NCI-H2196 treated with DMSO at 0.1 percent for 48 hours (cell line): ENCODE results near the gene ABCF1.
A peak's percentile ranks its signal among the peaks of the same experiment; 100 is the strongest.

Experiments
- DNase-seq: peaks from one replicate; lab custom pipeline; 2025; ENCODE audit not compliant: unreplicated experiment; lab: John Stamatoyannopoulos, UW

ABCF1 gene

DNA sequence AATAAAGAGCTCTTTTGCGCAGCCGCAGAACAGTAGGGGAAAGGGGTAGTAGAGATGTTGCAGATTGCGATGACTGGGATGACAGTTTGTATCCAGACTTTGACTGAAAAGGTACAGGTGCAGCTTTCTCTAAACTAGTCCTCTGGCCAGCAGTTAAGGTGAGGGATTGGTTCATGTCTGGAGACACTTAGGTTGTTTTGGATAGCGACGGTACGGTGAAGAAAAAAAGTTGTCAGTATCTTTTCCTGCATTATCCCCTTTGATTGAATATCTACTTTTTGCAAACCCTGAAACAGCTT is 13.6 kb upstream of the ABCF1 start:
- DNase-seq, result no peak

DNA sequence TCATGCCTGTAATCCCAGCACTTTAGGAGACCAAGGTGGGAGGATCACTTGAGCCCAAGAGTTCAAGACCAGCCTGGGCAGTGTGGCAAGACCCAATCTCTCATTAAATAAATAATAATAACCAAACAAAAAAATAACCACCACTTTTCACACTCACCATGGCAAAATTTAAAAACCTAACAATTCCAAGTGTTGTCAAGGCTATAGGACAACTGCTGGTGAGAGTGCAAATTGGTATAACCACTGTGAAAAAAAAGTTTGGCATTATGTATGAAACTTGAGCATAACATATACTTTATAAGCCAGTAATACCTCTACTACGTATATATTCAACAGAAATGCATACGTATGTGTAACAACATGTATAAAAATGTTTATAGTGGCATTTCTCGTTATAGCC is 10.3 kb upstream of the ABCF1 start:
- DNase-seq, result no peak

DNA sequence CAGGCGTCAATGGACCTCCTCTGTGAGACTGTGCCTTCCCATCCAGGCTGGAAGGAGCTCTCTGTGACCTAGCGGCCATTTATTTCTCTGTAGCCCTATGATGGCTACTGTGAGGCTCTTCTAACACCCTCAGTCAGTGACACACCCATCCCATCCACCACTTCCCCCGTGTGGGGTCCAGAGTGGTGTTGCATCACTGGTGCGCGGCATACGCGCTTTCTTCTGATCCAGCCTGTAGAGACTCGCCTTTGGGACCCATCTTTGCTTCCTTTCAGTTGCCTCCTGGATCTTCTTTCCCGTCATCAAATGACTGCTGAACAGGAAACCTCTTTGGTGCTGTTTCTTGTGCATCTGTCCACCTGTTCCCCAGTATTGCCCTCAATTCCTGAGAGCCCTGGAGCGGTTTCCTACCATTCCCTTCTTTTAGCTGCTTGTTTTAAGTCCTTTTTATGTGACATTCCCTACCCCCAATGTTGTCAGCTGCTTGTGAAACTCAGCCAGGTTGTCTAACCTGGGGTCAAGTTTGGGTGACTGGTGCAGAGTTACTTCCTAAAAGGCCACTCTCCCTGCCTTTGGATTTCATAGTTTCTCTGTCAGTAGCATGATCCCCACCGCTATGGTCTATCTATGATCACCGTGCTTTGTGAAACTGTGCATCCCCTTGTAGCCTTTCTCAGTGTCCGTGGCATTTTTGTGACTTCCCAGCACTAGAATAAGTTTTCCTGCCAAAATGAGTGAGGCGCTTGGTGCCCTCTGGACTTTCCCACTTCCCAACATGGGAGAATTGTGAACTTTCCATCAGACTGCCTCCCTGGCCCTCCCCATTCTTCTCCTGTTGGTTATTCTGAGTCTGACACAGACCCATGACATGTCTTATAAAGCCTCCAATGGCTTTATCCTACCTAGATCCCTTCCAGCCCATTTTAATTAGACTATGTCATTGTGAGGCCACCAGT is 8.5 kb upstream of the ABCF1 start:
- DNase-seq, result no peak

DNA sequence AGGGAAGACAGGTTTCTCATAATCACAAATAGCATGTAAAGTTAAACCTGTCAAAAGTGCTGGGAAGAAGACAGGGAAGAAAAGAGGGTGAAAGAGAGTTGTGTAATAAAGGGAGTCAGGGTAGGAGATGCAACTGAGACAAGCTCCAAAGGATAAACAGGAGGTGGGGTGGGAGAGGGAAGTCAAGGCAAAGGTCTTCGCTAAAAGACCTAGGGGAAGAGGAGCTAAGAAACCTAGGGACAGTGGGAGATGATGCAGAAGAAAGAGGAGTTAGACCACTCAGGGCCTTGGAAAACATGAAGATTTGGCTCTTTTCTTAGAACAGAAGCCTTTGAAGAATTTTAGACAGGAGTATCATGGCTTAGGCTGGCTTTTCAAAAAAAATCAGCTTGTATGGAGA is 7.1 kb upstream of the ABCF1 start:
- no peak for DNase-seq

DNA sequence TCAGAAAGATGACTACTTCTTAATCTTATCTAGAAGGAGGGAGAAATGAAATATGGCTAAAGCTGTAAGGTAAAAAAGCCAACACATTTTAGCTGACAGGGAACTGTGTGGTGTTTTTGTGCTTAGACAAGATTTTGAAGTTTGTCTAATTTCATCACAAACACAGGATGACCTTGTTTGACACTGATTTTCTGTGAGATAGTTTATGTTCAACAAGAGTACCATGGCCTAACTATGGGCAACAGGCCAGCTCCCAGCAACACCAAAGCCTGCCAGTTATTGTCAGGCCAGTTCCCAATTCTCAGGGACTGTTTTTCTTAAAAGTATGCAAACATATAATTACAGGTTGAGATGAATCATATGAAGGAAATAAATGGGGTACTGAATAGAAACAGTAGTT is 5.5 kb upstream of the ABCF1 start:
- DNase-seq, result no peak

DNA sequence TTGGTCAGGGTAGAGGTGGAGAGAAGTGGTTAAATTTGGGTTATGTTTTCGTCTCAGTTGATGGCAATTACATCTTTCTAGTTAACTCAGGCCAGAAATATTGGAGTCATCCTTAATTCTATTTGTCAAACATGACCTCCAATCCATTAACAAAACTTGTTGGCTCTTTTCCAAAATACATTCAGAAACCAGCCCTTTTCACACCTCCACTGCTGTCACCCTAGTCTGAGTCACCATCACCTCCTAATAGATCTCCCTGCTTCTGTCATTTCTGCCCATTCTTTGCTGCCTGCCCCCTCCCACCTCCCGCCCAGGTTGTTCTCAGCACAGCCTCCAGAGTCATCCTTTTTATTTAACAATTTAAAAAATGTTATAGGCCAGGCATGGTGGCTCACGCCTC is 3.0 kb upstream of the ABCF1 start:
- no peak for DNase-seq

DNA sequence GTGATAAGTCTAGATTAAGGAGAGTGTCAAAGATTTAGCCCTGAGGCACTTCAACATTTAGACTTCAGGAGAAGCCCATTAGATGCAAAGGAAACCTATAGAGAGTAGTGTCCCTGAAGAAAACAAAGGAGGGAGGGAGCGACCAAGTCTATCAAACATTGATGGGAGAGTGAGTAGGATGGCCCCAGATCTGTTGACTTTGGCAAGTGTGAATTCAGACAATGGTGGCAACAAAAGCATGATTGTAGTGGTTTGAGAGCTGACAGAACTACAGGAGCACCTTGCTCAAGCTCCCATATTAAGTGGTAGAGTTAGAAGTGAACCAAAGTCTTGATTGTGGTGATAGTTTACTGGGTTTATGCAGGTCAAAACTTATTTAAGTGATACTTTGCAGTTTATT is 979 bp upstream of the ABCF1 start:
- DNase-seq, result no peak

DNA sequence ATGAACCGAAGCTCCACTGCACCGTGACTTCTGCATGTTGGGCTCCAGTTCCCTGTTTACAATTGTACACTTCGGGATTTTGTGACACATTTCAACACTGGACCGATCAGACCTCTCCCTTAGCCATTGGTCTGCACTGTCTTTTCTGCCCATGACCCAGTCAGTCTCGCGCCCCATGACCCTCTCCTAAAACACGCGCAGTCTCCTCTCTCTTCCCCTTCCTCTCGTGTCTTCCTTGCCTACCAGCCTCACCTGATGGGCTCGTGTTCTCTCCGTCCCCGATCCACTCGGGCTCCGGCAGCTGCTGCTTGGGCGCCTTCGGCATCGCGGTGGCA is 535 bp upstream of the ABCF1 start:
- no peak for DNase-seq

DNA sequence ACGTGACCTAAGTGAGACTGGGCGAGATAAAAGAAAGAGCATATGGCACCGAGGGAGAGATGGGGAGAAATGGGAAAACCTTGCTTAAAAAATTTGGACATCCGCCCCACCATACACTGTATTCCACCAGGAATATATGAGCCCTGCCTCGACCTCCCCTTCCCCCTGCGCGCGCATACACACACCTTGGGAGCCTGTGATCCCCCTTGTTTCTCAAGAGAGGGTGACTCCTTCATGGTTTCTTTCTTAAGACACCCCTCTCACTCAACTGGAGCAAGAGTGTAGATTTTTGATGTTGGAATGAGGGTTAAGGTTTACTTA is 480 bp downstream of the ABCF1 start:
- DNase-seq, result no peak

DNA sequence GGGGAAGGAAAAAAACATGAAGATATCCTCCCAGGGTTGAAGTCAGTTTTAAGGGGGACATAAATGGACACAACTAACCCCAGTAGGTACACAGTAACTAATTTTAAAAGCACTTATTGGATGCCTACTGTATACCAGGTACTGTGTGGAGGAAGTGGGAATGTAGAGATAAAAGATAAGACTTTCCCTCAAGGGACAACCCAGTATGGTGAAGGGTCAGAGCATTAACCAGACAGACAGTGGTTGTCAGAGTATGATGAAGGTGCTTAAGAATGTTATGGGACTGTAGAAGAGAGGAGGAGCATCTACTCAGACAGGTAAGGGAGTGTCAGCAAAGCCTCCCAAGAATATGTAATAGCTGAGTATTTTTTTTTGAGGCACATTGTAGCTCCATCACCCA is 906 bp downstream of the ABCF1 start:
- no peak for DNase-seq

DNA sequence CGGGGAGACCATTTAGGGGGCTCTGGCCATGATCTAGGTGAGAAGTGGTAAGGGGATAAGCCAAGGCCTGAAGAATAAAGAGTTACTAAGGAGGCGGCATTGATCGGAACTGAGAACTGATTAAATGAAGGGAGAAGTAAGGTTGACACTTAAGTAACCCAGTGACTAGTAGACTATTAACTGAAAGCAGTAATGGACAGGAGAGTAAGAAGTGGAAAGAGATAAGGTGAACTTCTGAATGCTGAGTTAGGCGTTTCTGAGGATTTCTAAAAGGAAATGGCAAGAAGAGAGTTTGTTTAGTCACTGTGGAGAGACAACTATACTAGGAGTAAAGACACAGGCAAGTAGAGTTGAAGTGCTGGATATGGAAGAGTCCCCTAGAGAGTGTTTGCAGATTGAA is 1.9 kb downstream of the ABCF1 start:
- no peak for DNase-seq

DNA sequence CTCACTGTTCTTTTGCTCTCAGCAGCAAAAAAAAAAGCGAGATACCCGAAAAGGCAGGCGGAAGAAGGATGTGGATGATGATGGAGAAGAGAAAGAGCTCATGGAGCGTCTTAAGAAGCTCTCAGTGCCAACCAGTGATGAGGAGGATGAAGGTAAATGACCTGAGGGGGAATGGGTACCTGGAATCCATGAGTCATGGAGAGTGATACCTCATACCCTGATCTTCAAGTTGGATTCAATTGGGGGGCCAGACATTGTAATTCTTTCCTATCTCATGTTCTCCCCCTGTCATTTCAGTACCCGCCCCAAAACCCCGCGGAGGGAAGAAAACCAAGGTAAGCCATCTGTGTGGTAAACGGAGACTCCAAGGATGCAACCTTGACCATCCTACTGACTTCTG is 6.8 kb downstream of the ABCF1 start:
- DNase-seq, result no peak

DNA sequence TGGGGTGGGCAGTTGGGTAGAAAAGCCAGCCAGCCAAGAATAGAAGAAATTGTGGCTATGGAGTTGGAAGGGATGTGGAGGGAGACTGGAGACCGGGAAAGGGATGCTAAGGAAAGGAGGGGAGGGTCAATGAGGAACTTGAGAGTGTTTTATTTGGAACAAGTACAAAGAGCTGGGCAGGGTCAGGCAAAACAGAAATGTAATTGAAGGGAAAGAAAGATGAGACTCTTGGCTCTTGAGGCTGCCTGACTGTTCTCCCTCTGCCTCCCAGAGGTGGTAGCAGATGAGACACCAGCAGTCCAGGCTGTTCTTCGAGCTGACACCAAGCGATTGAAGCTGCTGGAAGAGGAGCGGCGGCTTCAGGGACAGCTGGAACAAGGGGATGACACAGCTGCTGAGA is 12.7 kb downstream of the ABCF1 start:
- no peak for DNase-seq

DNA sequence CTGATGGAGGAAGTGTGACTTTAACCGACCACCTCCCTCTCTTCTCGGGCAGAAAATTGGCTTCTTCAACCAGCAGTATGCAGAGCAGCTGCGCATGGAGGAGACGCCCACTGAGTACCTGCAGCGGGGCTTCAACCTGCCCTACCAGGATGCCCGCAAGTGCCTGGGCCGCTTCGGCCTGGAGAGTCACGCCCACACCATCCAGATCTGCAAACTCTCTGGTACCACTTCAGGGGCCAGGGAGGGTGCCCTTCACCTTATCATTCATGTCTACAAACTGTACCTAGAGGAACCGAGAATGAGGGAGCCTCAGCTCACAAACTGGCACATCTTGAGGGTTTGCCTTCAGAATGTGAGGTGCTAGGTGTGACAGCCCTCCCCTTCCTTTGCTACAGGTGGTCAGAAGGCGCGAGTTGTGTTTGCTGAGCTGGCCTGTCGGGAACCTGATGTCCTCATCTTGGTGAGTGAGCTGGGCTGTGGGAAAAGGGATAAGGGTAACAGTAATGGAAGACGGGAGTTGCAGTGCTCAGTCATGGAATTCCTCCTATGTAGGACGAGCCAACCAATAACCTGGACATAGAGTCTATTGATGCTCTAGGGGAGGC is 18.6 kb downstream of the ABCF1 start:
- no peak for DNase-seq

DNA sequence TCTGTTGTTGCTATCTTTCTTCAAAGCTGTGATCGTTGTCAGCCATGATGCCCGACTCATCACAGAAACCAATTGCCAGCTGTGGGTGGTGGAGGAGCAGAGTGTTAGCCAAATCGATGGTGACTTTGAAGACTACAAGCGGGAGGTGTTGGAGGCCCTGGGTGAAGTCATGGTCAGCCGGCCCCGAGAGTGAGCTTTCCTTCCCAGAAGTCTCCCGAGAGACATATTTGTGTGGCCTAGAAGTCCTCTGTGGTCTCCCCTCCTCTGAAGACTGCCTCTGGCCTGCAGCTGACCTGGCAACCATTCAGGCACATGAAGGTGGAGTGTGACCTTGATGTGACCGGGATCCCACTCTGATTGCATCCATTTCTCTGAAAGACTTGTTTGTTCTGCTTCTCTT is 19.3 kb downstream of the ABCF1 start:
- DNase-seq, result no peak

DNA sequence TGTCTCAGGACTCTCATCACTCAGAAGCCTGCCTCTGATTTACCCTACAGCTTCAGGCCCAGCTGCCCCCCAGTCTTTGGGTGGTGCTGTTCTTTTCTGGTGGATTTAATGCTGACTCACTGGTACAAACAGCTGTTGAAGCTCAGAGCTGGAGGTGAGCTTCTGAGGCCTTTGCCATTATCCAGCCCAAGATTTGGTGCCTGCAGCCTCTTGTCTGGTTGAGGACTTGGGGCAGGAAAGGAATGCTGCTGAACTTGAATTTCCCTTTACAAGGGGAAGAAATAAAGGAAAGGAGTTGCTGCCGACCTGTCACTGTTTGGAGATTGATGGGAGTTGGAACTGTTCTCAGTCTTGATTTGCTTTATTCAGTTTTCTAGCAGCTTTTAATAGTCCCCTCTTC is 19.8 kb downstream of the ABCF1 start:
- DNase-seq, result no peak

DNA sequence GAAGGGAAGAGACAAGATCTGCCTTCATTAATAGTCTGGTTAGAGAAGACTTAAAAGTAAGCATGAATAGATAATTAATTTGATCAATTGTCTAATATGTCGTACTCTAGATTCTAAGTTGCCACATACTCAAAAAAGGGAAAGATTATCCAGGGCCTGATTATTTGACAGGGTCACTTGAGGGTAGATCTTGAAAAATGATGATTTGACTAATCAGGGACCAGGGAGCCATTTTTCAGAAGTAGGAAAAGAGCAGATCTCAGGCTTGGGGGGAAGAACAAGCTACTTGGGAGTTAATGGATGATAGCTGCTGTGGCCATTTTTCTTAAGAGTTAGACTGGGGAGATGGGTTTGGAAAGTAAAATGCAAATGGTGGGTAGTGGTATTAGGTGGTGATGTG is 21.0 kb downstream of the ABCF1 start:
- DNase-seq, result no peak

DNA sequence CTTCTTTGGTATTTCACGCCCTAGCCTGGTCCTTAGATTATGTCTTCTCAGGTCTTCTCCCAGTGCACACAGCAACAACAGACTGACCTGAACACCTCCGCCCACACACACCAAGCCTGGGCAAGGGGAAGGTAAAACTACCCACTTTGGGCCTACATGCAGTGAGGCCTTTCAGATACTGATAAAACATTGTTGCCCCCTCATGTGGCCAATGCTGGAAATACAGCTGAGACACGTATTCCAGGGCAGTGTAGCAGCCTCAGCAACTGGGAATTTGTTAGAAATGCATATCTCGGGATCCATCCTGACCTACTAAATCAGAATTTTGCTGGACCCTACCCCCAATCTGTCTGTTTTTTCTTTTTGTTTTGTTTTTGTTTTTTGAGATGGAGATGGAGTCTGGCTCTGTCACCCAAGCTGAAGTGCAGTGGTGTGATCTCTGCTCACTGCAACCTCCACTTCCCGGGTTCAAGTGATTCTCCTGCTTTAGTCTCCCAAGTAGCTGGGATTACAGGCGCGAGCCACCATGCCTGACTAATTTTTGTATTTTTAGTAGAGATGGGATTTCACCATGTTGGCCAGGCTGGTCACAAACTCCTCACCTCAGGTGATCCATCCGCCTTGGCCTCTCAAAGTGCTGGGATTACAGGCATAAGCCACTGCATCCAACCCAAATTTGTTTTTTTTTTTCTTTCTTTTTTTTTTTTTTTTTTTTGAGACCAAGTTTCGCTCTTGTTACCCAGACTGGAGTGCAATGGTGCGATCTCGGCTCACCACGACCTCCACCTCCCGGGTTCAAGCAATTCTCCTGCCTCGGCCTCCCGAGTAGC is 26.3 kb downstream of the ABCF1 start:
- DNase-seq, result peak; percentile 34

DNA sequence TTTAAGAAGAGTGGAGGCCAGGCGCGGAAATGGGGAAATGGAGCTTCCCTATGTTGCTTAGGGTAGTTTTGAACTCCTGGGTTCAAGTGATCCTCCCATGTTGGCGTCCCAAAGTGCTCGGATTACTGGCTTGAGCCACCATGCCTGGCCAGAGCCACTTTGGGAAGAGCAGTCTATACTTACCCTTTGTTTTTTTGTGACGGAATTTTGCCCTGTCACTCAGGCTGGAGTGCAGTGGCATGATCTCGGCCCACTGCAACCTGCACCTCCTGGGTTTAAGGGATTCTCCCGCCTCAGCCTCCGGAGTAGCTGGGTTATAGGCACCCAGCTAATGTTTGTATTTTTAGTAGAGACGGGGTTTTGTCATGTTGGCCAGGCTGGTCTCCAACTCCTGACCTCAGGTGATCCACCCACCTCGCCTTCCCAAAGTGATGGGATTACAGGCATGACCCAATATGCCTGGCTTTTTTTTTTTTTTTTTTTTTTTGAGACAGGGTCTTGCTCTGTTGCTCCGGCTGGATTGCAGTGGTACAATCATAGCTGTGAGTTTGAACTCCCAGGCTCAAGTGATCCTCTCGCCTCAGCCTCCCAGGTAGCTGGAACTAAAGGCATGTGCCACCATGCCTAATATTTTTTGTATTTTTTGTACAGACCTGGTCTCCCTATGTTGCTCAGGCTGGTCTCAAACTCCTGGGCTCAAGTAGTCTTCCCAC is 27.8 kb downstream of the ABCF1 start:
- DNase-seq, result no peak

DNA sequence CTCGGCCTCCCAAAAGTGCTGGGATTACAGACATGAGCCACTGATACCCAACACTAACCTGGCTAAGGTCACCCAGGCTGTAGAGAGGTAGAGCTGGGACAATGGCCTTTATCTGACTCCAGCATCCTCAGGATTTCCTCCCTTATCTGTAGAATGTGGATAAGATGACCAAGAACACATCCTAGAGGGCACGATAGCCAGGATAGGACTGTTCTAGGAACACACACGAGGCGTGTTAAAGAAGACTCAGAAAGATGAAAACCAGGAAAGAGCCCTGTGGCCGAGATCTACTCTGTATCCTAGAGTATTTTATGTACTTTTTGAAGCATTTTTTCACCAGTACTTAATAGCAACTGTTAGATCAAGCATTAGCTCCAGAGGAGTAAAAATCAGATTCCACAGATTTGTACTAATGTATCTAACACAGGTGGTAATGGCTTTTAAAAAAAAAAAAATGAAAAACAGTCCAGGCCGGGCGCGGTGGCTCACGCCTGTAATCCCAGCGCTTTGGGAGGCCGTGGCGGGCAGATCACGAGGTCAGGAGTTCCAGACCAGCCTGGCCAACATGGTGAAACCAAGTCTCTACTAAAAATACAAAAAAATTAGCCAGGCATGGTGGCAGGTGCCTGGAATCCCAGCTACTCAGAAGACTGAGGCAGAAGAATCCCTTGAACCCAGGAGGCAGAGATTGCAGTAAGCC is 28.5 kb downstream of the ABCF1 start:
- no peak for DNase-seq

DNA sequence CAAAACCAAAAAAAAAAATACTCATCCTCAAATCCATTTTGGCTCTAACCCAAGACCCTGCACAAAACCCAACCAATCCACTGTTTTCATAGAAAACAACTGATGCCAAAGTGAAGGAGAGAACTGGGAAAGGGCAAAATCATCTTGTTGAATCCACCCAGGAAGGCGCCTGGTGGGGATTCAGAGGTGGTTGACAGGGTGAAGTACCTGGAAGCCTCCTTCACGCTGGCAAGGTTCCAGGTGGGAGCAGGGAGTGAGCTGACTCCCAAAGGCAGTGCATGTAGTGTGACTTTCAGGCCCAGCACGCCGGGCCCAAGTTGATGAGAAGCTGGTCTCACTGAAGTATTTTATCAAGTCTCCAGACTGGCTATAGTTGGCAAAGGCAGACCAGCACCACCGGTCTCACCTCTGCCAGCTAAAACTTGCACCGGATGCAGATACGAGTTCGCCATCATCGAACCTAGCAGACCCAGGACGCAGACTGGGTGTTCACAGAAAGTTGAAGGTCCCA is 29.3 kb downstream of the ABCF1 start:
- DNase-seq, result no peak
